ENCODE measurements around the gene JAKMIP1.

Gene JAKMIP1

GRCh38 chr4:6201580-6202091 is 1.3 kb upstream of the JAKMIP1 start:
- DNase-seq (ENCODE audit: low read depth) = no peak

GRCh38 chr4:6200922-6201362 is 593 bp upstream of the JAKMIP1 start:
- no peak for DNase-seq (ENCODE audit: low read depth)

GRCh38 chr4:6199422-6199921 is 877 bp downstream of the JAKMIP1 start:
- DNase-seq (ENCODE audit: low read depth) = no peak

- DNase-seq (ENCODE audit: low read depth) = no peak
Measured at GRCh38 chr4:6198768-6199421, 1.5 kb downstream of the JAKMIP1 start.

- DNase-seq (ENCODE audit: low read depth) = no peak
Measured at GRCh38 chr4:6198278-6198677, 2.1 kb downstream of the JAKMIP1 start.

GRCh38 chr4:6197433-6198174 is 2.7 kb downstream of the JAKMIP1 start:
- no peak for DNase-seq (ENCODE audit: low read depth)

- DNase-seq (ENCODE audit: low read depth) = no peak
Measured at GRCh38 chr4:6196871-6197270, 3.5 kb downstream of the JAKMIP1 start.

GRCh38 chr4:6196324-6196723 is 4.0 kb downstream of the JAKMIP1 start:
- no peak for DNase-seq (ENCODE audit: low read depth)

- DNase-seq (ENCODE audit: low read depth) = no peak
Measured at GRCh38 chr4:6195602-6196319, 4.6 kb downstream of the JAKMIP1 start.

- no peak for DNase-seq (ENCODE audit: low read depth)
Measured at GRCh38 chr4:6194458-6195195, 5.7 kb downstream of the JAKMIP1 start.

- no peak for DNase-seq (ENCODE audit: low read depth)
Measured at GRCh38 chr4:6193399-6193798, 7.0 kb downstream of the JAKMIP1 start.

GRCh38 chr4:6192245-6192644 is 8.1 kb downstream of the JAKMIP1 start:
- no peak for DNase-seq (ENCODE audit: low read depth)

- DNase-seq (ENCODE audit: low read depth) = no peak
Measured at GRCh38 chr4:6191448-6192130, 8.8 kb downstream of the JAKMIP1 start.

- DNase-seq (ENCODE audit: low read depth) = no peak
Measured at GRCh38 chr4:6190486-6190885, 9.9 kb downstream of the JAKMIP1 start.

- no peak for DNase-seq (ENCODE audit: low read depth)
Measured at GRCh38 chr4:6189511-6189910, 10.8 kb downstream of the JAKMIP1 start.

GRCh38 chr4:6188687-6189305 is 11.6 kb downstream of the JAKMIP1 start:
- DNase-seq (ENCODE audit: low read depth) = no peak

GRCh38 chr4:6184169-6184568 is 16.2 kb downstream of the JAKMIP1 start:
- no peak for DNase-seq (ENCODE audit: low read depth)

GRCh38 chr4:6183740-6184139 is 16.6 kb downstream of the JAKMIP1 start:
- DNase-seq (ENCODE audit: low read depth) = no peak

GRCh38 chr4:6182376-6183280 is 17.7 kb downstream of the JAKMIP1 start:
- no peak for DNase-seq (ENCODE audit: low read depth)

Measured in fibroblast of the conjunctiva (primary cell).